ENCODE results near the gene FAM217B. TPM values are rescaled to one million over a fixed set of nuclear protein-coding genes. Genes with fewer than 3 reads are reported as not detected.
A peak's percentile ranks its signal among the peaks of the same experiment; 100 is the strongest.

FAM217B gene
- total RNA-seq, 1 donor from 2014 or later, result 12.8 TPM

GRCh38 chr20:59940956-59941294 lies 736 bp downstream of the FAM217B start:
- DNase-seq (ENCODE audit: extremely low spot score in 2 of 2), result no peak
- Histone ChIP-seq H3K4me1 (peaks cover 52% of the 10 kb centered on the region), H3K9me3 (no peaks in the 10 kb centered on the region), H3K27me3 (no peaks in the 10 kb centered on the region), H3K4me3 (peak overlapping the region; percentile 52 to 85), H3K36me3 (peaks cover 0 to 20% of the 10 kb centered on the region in 2 donors), H3K27ac (peak overlapping the region; percentile 88)
- intact Hi-C loops (cut with DNase I), result no loop called here
- TF ChIP-seq POLR2A (IDR thresholded peaks at IDR 0.05) (no peak), POLR2AphosphoS5 (IDR thresholded peaks at IDR 0.05; ENCODE audit: insufficient read depth in 1 of 2, low read depth in 1 of 2) (no peak), CTCF (IDR thresholded peaks at IDR 0.05) (no peak)

DNA sequence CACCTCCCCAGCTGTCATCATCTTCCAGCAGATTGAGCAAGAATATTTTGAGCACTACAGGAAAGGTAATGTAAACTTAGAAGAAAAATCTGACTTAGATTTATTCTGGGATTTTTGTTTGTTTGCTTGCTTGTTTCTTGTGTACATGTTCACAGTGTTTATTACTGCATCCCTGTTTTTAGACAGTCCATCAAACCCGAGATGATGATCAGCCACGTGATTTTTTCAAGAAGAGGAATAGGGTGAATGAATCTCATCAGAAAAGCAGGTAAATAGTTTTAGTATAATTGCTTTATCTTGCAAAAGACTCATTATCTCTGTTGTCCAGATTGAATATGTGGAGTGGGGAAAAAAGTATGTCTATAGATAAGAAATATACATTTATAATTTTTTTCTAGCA lies 2.1 kb downstream of the FAM217B start:
- no peak for DNase-seq (ENCODE audit: extremely low spot score in 2 of 2)
- no peaks in the 10 kb centered on the region for H3K9me3 ChIP-seq
- no peaks in the 10 kb centered on the region for H3K27me3 ChIP-seq
- H3K36me3 ChIP-seq, result peaks cover 0 to 20% of the 10 kb centered on the region in 2 donors
- intact Hi-C loops (cut with DNase I), result no loop called here
- TF ChIP-seq POLR2AphosphoS5 (IDR thresholded peaks at IDR 0.05; ENCODE audit: insufficient read depth in 1 of 2, low read depth in 1 of 2) (no peak), CTCF (IDR thresholded peaks at IDR 0.05) (no peak)
- H3K4me1 ChIP-seq, result peaks cover 50% of the 10 kb centered on the region
- H3K27ac ChIP-seq, result no peak overlapping the region
- H3K4me3 ChIP-seq, result no peak overlapping the region

- TF ChIP-seq CTCF (IDR thresholded peaks at IDR 0.05) (no peak), POLR2AphosphoS5 (IDR thresholded peaks at IDR 0.05; ENCODE audit: insufficient read depth in 1 of 2, low read depth in 1 of 2) (no peak), POLR2A (IDR thresholded peaks at IDR 0.05) (no peak)
- Histone ChIP-seq H3K4me1 (peaks cover 32% of the 10 kb centered on the region), H3K27me3 (no peaks in the 10 kb centered on the region), H3K36me3 (peaks cover 0 to 20% of the 10 kb centered on the region in 2 donors), H3K27ac (no peak overlapping the region), H3K4me3 (no peak overlapping the region), H3K9me3 (no peaks in the 10 kb centered on the region)
- intact Hi-C loops (cut with DNase I), result no loop called here
- no peak for DNase-seq (ENCODE audit: extremely low spot score in 2 of 2)
Observed at GRCh38 chr20:59944726-59945125, 4.5 kb downstream of the FAM217B start.

- Histone ChIP-seq H3K4me3 (no peak overlapping the region), H3K4me1 (peaks cover 32% of the 10 kb centered on the region), H3K36me3 (peaks cover 0 to 20% of the 10 kb centered on the region in 2 donors), H3K27ac (no peak overlapping the region), H3K27me3 (no peaks in the 10 kb centered on the region), H3K9me3 (no peaks in the 10 kb centered on the region)
- intact Hi-C loops (cut with DNase I), result no loop called here
- TF ChIP-seq POLR2AphosphoS5 (IDR thresholded peaks at IDR 0.05; ENCODE audit: insufficient read depth in 1 of 2, low read depth in 1 of 2), result no peak
- no peak for TF ChIP-seq POLR2A (IDR thresholded peaks at IDR 0.05)
- TF ChIP-seq CTCF (IDR thresholded peaks at IDR 0.05), result no peak
- DNase-seq (ENCODE audit: extremely low spot score in 2 of 2), result no peak
Observed at GRCh38 chr20:59945175-59945574, 5.0 kb downstream of the FAM217B start.

DNA sequence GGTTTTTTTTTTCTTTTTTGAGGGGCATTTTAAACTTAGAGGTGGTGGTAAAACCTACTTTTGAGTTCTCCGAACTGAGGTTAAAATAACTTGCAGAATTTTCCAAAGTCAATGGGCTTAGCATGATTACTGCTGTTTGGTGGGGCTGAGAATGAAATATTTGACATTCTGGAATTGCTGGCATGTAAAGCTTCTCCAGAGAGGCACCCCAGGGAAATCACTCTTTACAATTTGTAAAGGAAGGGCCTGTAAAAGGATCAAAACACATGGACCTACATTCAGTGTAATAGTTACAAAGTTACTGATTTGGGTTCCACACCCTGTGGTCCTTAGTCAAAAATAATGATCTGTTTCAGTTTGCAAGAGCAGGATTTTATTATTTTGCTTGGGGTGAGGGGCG lies 5.5 kb downstream of the FAM217B start:
- no peak for DNase-seq (ENCODE audit: extremely low spot score in 2 of 2)
- Histone ChIP-seq H3K4me3 (no peak overlapping the region), H3K27ac (no peak overlapping the region), H3K9me3 (no peaks in the 10 kb centered on the region), H3K27me3 (no peaks in the 10 kb centered on the region), H3K36me3 (peaks cover 0 to 20% of the 10 kb centered on the region in 2 donors), H3K4me1 (peaks cover 32% of the 10 kb centered on the region)
- intact Hi-C loops (cut with DNase I), result no loop called here
- no peak for TF ChIP-seq CTCF (IDR thresholded peaks at IDR 0.05)
- TF ChIP-seq POLR2A (IDR thresholded peaks at IDR 0.05), result no peak
- TF ChIP-seq POLR2AphosphoS5 (IDR thresholded peaks at IDR 0.05; ENCODE audit: insufficient read depth in 1 of 2, low read depth in 1 of 2), result no peak
